Right lobe of liver (tissue), 4 donors: Measurements from ENCODE around the gene ARHGAP42.

Experiments
- CTCF ChIP-seq, 4 donors: fragments of 200-600 bp in 3 of 4; fragments of 450-650 bp in 1 of 4; IDR thresholded peaks; one replicate each; pipeline versions ENCODE4 v1.5.1 to v1.8.0; 2016 to 2022; ENCODE audit warnings: antibody characterized with exemption in 4 of 4, mild to moderate bottlenecking in 2 of 4
- POLR2A ChIP-seq: fragments of 450-650 bp; IDR thresholded peaks from one replicate; pipeline ENCODE4 v1.6.1; 2017; ENCODE audit warnings: antibody characterized with exemption, mild to moderate bottlenecking
- donor health status: DM: no; HTN: no; CAD: no.
- donor health status: DM: no; HTN: no; CAD: no.
- donor health status: DM: no; HTN: yes; CAD: no.

DNA sequence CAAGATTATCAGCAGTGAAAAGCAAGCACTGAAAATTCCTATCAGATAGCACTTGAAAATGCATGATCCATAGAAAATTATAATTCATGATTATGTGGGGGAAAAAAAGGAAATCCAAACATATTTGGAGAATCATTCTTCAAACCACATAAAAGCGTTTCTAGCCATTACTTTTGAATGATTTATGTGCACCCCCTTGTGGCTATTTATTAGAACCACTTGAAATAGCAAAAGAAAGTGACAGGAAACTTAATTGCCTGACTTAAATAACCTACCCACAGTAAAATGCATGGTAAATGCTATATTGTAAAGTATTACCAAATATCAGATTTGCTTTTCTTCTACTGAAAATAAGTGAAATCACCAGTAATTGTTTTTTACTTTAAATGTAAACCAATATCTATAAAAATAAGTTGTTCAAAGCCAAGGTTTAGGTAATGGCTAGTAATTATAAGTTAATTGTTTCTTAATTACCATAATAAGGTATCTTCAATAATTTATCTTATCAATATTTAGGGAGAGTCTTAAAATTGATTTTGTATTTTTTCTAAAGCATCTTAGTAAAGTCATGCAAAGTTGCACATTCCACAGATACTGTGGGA, 168.5 kb downstream of the ARHGAP42 start:
- TF ChIP-seq CTCF (IDR thresholded peaks at IDR 0.05), result peak; percentile 64 to 77 (median 72)
- TF ChIP-seq POLR2A, result no peak
